Adrenal gland (tissue), 5 donors: ENCODE measurements around the gene SLC37A1.

Experiments
- CTCF ChIP-seq, 6 experiments: fragments of 450-650 bp in 4 of 6; fragments of 200-600 bp in 2 of 6; sonication (generic) in 1 of 6; IDR thresholded peaks; 1 replicate in 5 of 6; 2 replicates in 1 of 6; pipeline versions ENCODE4 v1.5.1 to v1.8.0; 2016 to 2021; ENCODE audit warnings: antibody characterized with exemption in 6 of 6, mild to moderate bottlenecking in 2 of 6, moderate library complexity in 1 of 6
- POLR2A ChIP-seq, 2 donors: fragments of 450-650 bp; IDR thresholded peaks; one replicate each; pipeline ENCODE4 v1.6.1; 2017; ENCODE audit warnings: antibody characterized with exemption in 2 of 2, mild to moderate bottlenecking in 2 of 2, moderate library complexity in 1 of 2
- donor health status: DM: no; HTN: no; CAD: no.

DNA sequence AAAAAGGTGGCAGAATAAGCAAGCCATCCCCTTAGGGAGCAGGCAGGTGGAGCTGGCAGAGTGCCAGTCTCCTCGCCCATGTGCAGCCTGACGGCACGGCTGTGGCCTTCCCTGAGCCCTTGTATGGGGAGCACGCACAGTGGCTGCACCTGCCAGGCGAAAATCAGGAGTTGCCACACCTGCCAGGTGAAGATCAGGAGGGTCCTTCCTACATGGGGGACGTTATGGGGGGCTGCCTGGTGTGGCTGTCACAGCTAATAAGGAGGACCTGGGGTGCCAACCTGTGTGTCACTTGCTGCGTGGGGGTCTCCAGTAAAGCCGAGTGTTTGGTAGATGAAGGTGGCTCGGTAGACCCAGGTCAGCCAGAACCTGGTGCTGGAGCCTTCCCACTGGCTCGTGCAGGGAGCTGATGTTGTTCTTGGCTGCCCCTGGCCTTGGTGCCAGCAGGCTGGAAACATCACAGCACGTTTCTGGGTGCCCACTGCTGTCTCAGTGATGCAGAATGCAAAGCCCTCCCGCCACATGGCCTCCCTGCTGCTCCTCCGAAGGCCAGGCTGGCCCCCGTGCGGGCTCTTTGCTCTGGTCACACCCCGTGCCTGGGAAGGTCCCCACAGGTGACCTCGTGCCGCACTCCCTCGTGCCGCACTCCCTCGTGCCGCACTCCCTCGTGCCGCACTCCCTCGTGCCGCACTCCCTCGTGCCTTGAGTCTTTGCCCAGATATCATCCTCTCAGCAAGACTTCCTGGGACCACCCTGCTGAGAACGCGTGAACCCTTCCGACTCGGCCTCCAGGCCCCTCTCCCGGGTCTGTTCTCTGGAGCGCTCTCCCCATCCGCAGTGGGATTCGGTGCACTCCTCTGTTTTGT is 55.4 kb downstream of the SLC37A1 start:
- no peak for TF ChIP-seq CTCF (IDR thresholded peaks at IDR 0.05)
- no peak for TF ChIP-seq POLR2A (IDR thresholded peaks at IDR 0.05)
